GM21619 (cell line): ENCODE measurements around the gene ELFN2.

Experiments
- ATAC-seq: cut with Tn5 transposase; IDR thresholded peaks from one replicate; pipeline ENCODE4 v1.9.1; 2021; ENCODE audit not compliant: unreplicated experiment

The ELFN2 gene

DNA sequence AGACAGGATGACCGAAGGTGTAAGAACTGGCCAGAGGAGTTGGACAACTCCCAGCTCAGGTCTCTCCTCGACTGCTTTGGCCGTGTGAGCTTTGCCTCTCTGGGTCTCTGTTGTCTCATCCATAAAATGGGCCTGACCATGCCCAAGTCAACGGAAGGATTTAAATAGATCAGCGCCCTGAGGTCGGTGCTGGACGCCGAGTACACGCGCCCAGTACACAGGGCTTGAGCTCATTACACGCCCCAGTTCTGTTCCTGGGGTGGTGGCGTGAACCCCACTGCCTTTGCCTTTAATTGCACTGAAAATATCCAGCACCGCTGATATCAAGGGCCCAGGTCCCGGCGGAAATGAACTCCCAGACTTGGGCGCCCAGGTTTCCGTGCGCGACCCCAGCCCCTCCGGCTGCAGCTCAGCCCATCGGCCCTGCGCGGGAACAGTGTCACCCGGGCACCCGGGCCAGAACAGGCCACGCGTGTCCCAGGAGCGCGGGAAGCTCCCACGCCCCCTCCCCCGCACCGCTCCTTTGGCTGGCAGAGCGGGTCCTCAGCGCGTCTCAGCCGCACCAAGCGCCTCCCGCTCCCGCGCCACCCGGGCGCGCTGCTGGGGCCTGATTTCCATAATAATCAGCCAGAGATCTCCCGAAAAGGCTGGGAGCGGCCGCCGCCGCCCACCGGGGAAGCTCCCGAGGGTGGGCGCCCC lies 102.8 kb downstream of the ELFN2 start:
- no peak for ATAC-seq

DNA sequence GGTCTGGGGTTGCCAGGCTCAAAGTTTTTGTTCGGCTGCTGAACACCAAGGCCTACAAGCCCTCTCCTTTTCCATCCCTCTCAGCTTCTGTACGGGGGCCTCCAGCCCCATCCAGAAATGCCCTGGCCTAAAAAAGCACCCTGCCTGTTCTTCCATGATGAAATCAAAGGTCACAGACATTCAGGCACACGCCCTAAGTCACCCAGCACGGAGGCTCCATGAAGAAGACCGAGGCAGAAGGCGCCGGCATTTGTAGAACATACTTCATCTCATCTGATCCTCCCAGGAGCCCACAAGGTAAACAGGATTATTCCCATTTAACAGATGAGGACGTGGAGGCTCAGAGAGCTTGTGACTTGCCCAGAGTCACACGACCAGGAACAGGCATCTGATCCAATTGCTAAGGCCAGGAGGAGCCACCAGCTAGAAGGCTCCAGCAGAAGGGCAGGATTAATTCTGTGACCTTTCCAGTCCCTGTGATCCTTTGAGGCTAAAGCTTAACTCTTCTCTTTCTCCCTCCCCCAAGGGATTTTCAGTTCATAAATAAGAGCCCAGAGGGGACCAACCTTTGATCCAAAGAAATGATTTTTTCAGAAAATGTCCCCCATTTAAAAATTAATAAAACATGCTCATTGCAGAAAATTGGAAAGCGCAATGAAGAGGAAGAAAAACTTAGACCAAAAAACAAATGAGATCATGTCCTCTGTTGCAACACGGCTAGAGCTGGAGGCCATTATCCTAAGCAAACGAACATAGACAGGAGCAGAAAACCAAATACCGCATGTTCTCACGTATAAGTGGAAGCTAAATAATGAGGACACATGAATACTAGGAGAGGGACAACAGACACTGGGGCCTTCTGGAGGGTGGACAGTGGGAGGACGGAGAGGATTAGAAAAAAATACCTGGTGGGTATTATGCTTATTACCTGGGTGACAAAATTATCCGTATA lies 106.3 kb downstream of the ELFN2 start:
- ATAC-seq = no peak

DNA sequence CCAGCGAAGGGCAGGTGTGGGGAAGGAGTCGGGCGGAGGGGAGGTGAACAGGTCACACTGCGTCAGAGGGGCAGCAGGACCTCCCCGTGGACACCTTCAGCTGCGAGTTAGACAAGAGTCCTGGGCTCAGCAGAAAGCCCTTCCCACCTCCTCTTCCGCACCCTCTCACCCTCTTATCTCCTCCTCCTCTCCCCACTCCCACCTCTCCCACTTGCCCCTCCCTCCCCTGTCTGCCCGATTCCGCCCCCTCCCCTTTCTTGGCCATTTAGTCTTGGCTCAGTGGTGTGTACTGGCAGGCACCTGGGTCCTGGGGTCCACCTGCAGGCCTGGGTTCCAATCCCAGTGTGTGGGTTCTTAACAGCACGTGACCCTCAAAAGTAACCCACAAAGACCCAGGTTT lies 107.8 kb downstream of the ELFN2 start:
- no peak for ATAC-seq

DNA sequence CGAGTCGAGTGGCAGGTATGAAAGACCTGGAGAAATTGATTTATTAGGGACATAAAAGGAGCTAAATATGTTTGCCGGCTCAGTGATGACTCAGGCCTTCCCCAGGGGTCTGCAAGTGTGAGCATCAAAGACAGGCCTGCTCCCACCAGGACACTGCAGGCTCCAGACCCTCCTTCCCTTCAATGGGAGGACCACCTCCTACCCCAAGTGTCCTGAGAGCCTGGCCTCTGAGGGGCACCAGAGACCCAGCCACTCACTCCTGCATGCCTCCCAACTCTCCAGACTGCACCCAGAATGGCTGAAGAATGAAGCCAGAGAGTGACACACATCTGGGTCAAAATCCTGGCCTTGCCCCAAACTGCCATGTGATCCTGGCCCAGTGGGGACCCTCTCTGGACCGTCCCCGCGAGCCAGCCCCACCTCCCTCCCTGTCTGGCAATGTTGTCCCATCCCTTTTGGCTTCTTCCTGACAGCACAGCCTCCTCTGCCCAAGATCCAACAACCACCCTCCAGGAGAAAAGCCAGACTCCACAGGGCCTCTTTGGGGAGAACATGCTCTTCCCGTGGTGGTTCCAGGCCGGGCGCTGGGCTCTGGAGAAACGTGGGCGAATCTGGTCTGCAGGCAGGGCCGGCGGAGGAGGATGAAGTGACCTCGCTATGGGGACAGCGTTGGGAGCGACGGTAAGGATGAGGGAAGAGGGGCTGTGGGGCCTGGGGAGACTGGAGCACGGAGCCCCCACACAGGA lies 108.7 kb downstream of the ELFN2 start:
- ATAC-seq = no peak
